Neutrophil (primary cell): ENCODE data around the gene TACO1.

Source experiments
- H3K27ac ChIP-seq: fragments of 200-600 bp; sonication (generic); 2 replicates; pipeline ENCODE4 v1.5.1; 2016; ENCODE audit warnings: mild to moderate bottlenecking, moderate library complexity
- H3K27me3 ChIP-seq: fragments of 200-600 bp; sonication (generic); 2 replicates; pipeline ENCODE4 v1.6.0; 2016; ENCODE audit warnings: mild to moderate bottlenecking
- H3K36me3 ChIP-seq: fragments of 200-600 bp; sonication (generic); 2 replicates; pipeline ENCODE4 v1.5.1; 2017
- H3K4me1 ChIP-seq, 2 experiments: fragments of 200-600 bp in 1 of 2; sonication (generic) in 1 of 2; 1 replicate in 1 of 2; 2 replicates in 1 of 2; pipeline versions ENCODE4 v1.5.1 to v1.6.1; 2013 to 2016; ENCODE audit warnings: low read depth in 1 of 2, low read length in 1 of 2, mild to moderate bottlenecking in 1 of 2, moderate library complexity in 1 of 2; ENCODE audit not compliant: control insufficient read depth in 1 of 2, insufficient read depth in 1 of 2
- H3K4me3 ChIP-seq, 2 experiments: fragments of 200-600 bp in 1 of 2; sonication (generic) in 1 of 2; 1 replicate in 1 of 2; 2 replicates in 1 of 2; pipeline ENCODE4 v1.5.1; 2013 to 2016; ENCODE audit warnings: low read depth in 1 of 2, low read length in 1 of 2, mild to moderate bottlenecking in 1 of 2, moderate library complexity in 1 of 2
- H3K9me3 ChIP-seq: fragments of 200-600 bp; sonication (generic); 2 replicates; pipeline ENCODE4 v1.5.1; 2016
- CTCF ChIP-seq: fragments of 200-600 bp; sonication (generic); IDR thresholded peaks from 2 replicates; pipeline ENCODE4 v1.5.1; 2016; ENCODE audit warnings: antibody characterized with exemption

Gene TACO1

GRCh38 chr17:63587770-63588169 is 12.9 kb upstream of the TACO1 start:
- H3K36me3 ChIP-seq = peaks cover 91% of the 10 kb centered on the region
- H3K4me3 ChIP-seq = no peak overlapping the region
- H3K4me1 ChIP-seq = no peaks in the 10 kb centered on the region
- H3K9me3 ChIP-seq = no peaks in the 10 kb centered on the region
- no peaks in the 10 kb centered on the region for H3K27me3 ChIP-seq
- no peak for TF ChIP-seq CTCF
- H3K27ac ChIP-seq = no peak overlapping the region

- no peak for TF ChIP-seq CTCF
Observed at GRCh38 chr17:63588797-63589196, 11.9 kb upstream of the TACO1 start.

GRCh38 chr17:63589646-63590045 is 11.0 kb upstream of the TACO1 start:
- H3K36me3 ChIP-seq = peaks cover 86% of the 10 kb centered on the region
- H3K27ac ChIP-seq = no peak overlapping the region
- TF ChIP-seq CTCF = no peak
- H3K9me3 ChIP-seq = no peaks in the 10 kb centered on the region
- H3K4me1 ChIP-seq = no peaks in the 10 kb centered on the region
- H3K4me3 ChIP-seq = no peak overlapping the region
- no peaks in the 10 kb centered on the region for H3K27me3 ChIP-seq

More at GRCh38 chr17:63588797-63589196, 11.9 kb upstream of the TACO1 start:
- H3K4me1 ChIP-seq = no peaks in the 10 kb centered on the region
- no peaks in the 10 kb centered on the region for H3K9me3 ChIP-seq
- no peaks in the 10 kb centered on the region for H3K27me3 ChIP-seq
- peaks cover 88% of the 10 kb centered on the region for H3K36me3 ChIP-seq
- no peak overlapping the region for H3K27ac ChIP-seq
- no peak overlapping the region for H3K4me3 ChIP-seq

- Histone ChIP-seq H3K36me3 (peaks cover 63% of the 10 kb centered on the region), H3K27me3 (no peaks in the 10 kb centered on the region), H3K4me1 (no peaks in the 10 kb centered on the region), H3K4me3 (no peak overlapping the region), H3K9me3 (no peaks in the 10 kb centered on the region), H3K27ac (no peak overlapping the region)
- TF ChIP-seq CTCF = no peak
Observed at GRCh38 chr17:63592797-63593196, 7.9 kb upstream of the TACO1 start.

GRCh38 chr17:63595132-63595531 is 5.6 kb upstream of the TACO1 start:
- TF ChIP-seq CTCF = no peak
- H3K27me3 ChIP-seq = no peaks in the 10 kb centered on the region
- H3K9me3 ChIP-seq = no peaks in the 10 kb centered on the region
- no peak overlapping the region for H3K27ac ChIP-seq
- H3K36me3 ChIP-seq = peaks cover 43% of the 10 kb centered on the region
- peaks cover 1 to 3% of the 10 kb centered on the region in 2 experiments for H3K4me1 ChIP-seq
- H3K4me3 ChIP-seq = no peak overlapping the region
